K562 (cell line): ENCODE measurements around the gene PRICKLE4. TPM values are rescaled to one million over a fixed set of nuclear protein-coding genes. Genes with fewer than 3 reads are reported as not detected.
A peak's percentile ranks its signal among the peaks of the same experiment; 100 is the strongest.

Source experiments
- ATAC-seq: fragments of 200-7000 bp; cut with Tn5 transposase; 3 replicates; pipeline ENCODE4 v1.9.1; 2020; ENCODE audit warnings: moderate library complexity
- BruUV-seq: library from RNA; stranded (reverse); fragments of 400-500 nt; replicated peaks from 2 replicates; lab custom pipeline; 2021; lab: Mats Ljungman, UMichigan
- CTCF ChIA-PET: fragments of 300-600 bp; formaldehyde crosslinking; extraction: SDS; loops from one replicate; lab custom pipeline; 2021; ENCODE audit warnings: low intra/inter-chr PET ratio; lab: Yijun Ruan, JAX
- POLR2A ChIA-PET: fragments of 300-600, 350-650 bp; sonication (Branson Sonifier 250); formaldehyde crosslinking; extraction: SDS; loops from one replicate; lab custom pipeline; 2021; ENCODE audit warnings: antibody characterized with exemption, inconsistent platforms; lab: Yijun Ruan, JAX
- DNase-seq, 4 experiments: peaks; one replicate each; pipeline versions ENCODE4 v3.0.0 to v3.0.0-alpha.2; 2011 to 2018; ENCODE audit warnings: low spot score in 3 of 4, mixed read lengths in 3 of 4; ENCODE audit errors: extremely low read depth in 1 of 4
- FAIRE-seq: peaks from 2 replicates; lab custom pipeline; 2011; peaks lifted over from hg19 to GRCh38; lab: Jason Lieb, UNC
- H2AFZ ChIP-seq: 2 replicates; pipeline ENCODE4 v1.6.0; 2011; ENCODE audit warnings: low read depth, low read length, control low read depth, inconsistent platforms
- H3K27ac ChIP-seq: fragments of 200-600 bp; 3 replicates; pipeline ENCODE4 v1.8.0; 2011; ENCODE audit warnings: low read depth, mild to moderate bottlenecking, control low read depth, inconsistent platforms, low read length, moderate library complexity, mixed read lengths; ENCODE audit errors: extremely low read depth
- H3K27me3 ChIP-seq, 2 experiments: fragments of 300-600 bp in 1 of 2; 2 replicates in 1 of 2; 3 replicates in 1 of 2; pipeline versions ENCODE4 v1.6.0 to v1.8.0; 2011; ENCODE audit warnings: inconsistent platforms in 2 of 2, low read length in 2 of 2, mild to moderate bottlenecking in 1 of 2, mixed read lengths in 1 of 2, moderate library complexity in 1 of 2; ENCODE audit not compliant: control insufficient read depth in 2 of 2, insufficient read depth in 2 of 2
- H3K36me3 ChIP-seq: fragments of 300-600 bp; 3 replicates; pipeline ENCODE4 v1.8.0; 2011; ENCODE audit warnings: mild to moderate bottlenecking, low read length, inconsistent platforms; ENCODE audit not compliant: control insufficient read depth, insufficient read depth
- H3K4me1 ChIP-seq, 2 experiments: fragments of 200-600 bp in 1 of 2; replicated peaks in 1 of 2; 2 replicates in 1 of 2; 3 replicates in 1 of 2; pipeline versions ENCODE4 v1.5.1 to v1.8.0; 2011; ENCODE audit warnings: inconsistent platforms in 2 of 2, low read length in 2 of 2, mild to moderate bottlenecking in 1 of 2, mixed read lengths in 1 of 2, moderate library complexity in 1 of 2; ENCODE audit not compliant: control insufficient read depth in 2 of 2, insufficient read depth in 2 of 2
- H3K4me2 ChIP-seq: 2 replicates; pipeline ENCODE4 v1.6.1; 2011; ENCODE audit warnings: low read length, control low read depth, inconsistent platforms, mixed read lengths; ENCODE audit not compliant: insufficient read depth
- H3K4me3 ChIP-seq: fragments of 200-600 bp; sonication (generic), shearing (Covaris generic); 2 replicates; pipeline ENCODE4 v1.5.1; 2016; ENCODE audit warnings: control low read depth, inconsistent platforms
- H3K79me2 ChIP-seq: fragments of 200-600 bp; 3 replicates; pipeline ENCODE4 v1.8.0; 2011; ENCODE audit warnings: low read length, inconsistent platforms; ENCODE audit not compliant: control insufficient read depth, insufficient read depth
- H3K9ac ChIP-seq, 2 experiments: 2 replicates each; pipeline versions ENCODE4 v1.6.0 to v1.6.1; 2011; ENCODE audit warnings: low read depth in 2 of 2, low read length in 2 of 2, control low read depth in 1 of 2, inconsistent platforms in 1 of 2, mild to moderate bottlenecking in 1 of 2, mixed read lengths in 1 of 2; ENCODE audit not compliant: insufficient read depth in 1 of 2
- H3K9me1 ChIP-seq: one replicate; pipeline ENCODE4 v1.6.0; 2011; ENCODE audit warnings: inconsistent platforms, mild to moderate bottlenecking, low read length, moderate library complexity; ENCODE audit not compliant: control insufficient read depth, insufficient read depth
- H3K9me3 ChIP-seq: replicated peaks from 2 replicates; pipeline ENCODE4 v1.5.1; 2011; ENCODE audit warnings: low read depth, low read length, inconsistent platforms; ENCODE audit not compliant: control insufficient read depth, insufficient read depth
- H4K20me1 ChIP-seq: replicated peaks from 2 replicates; pipeline ENCODE4 v1.6.1; 2011; ENCODE audit warnings: low read length, inconsistent platforms, mixed read lengths; ENCODE audit not compliant: control insufficient read depth, insufficient read depth
- TEAD2 ChIP-seq: fragments of 450-650 bp; IDR thresholded peaks from 2 replicates; pipeline ENCODE4 v1.6.1; 2016; ENCODE audit warnings: missing genetic modification characterization, control low read depth, missing compliant biosample characterization
- WGBS: fragments of 100-300 bp; shearing (Covaris generic); methylation state at CpG from one replicate; pipeline ENCODE4 v1.1.6; 2016; ENCODE audit warnings: low coverage, mixed read lengths; ENCODE audit not compliant: insufficient coverage; ENCODE audit errors: missing lambda C conversion rate; 5-methylcytosine and 5-hydroxymethylcytosine counted together
- in situ Hi-C: fragments of 300-500 bp; cut with MboI; formaldehyde crosslinking; loops from 4 replicates; pipeline ENCODE4 v1.15.0; 2018; ENCODE audit warnings: inconsistent platforms, mixed read lengths
- intact Hi-C: fragments of 100-400 bp; cut with micrococcal nuclease; formaldehyde crosslinking; loops from 2 replicates; pipeline ENCODE4 v1.14.2; 2022
- polyA plus RNA-seq, 8 experiments: library from polyadenylated mRNA; depleted of rRNA in 4 of 8; stranded (reverse) in 5 of 8; unstranded in 3 of 8; fragments of >200 nt; fragmentation: Nextera tagmentation in 2 of 8; fragmentation: Illumina TruSeq in 1 of 8; extraction: Ambion mirVana in 2 of 8; extraction: Trizol in 1 of 8; gene quantifications; 2 replicates each; pipeline versions ENCODE4 v1.2.1 to v1.2.3, GENCODE V29; 2011 to 2014; ENCODE audit warnings: inconsistent platforms in 1 of 8, missing spikeins in 1 of 8
- total RNA-seq, 7 experiments: library from RNA; depleted of rRNA in 6 of 7; stranded (reverse); fragments of >200 nt in 6 of 7; fragmentation: Illumina TruSeq in 2 of 7; extraction: Trizol in 2 of 7; gene quantifications; 2 replicates each; pipeline versions ENCODE4 v1.2.1 to v1.2.3, GENCODE V29; 2011 to 2021; ENCODE audit warnings: low replicate concordance in 1 of 7
- TF ChIP-seq, protein P1 (sequence below): fragments of 250-450 bp; sonication (Bioruptor Pico); IDR thresholded peaks from 2 replicates; pipeline ENCODE4 v1.9.0; 2021; ENCODE audit warnings: mild to moderate bottlenecking, inconsistent platforms

PRICKLE4 gene
- total and polyA plus RNA-seq, 9 of the 15 experiments (the other 6 are each of a cell fraction or from before 2014, with no cell fraction given), result 0.20 to 0.32 (median 0.27) TPM; not detected in 6

DNA sequence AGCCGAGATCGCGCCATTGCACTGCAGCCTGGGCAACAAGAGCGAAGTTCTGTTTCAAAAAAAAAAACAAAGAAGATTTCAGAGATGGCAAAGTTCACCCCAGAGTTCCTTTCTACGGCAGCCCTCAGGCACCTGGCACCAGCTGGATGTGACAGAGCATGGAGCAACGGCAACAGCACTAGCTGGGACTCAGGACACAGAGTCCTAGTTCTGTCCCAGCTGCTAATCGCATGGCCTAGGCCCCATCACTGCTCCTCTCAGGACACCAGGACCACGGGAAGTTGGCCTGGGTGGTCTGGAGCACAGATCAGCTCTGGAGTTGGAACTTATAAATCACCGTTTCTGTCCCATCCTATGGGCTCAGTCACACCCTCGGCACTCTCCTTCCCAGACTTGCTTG, 34.5 kb upstream of the PRICKLE4 start:
- Histone ChIP-seq H3K9ac (no peak overlapping the region), H3K9me3 (no peaks in the 10 kb centered on the region), H3K9me1 (no peaks in the 10 kb centered on the region), H3K4me2 (no peak overlapping the region), H3K36me3 (no peaks in the 10 kb centered on the region), H3K79me2 (no peaks in the 10 kb centered on the region), H3K4me3 (no peak overlapping the region), H3K27ac (no peak overlapping the region), H2AFZ (no peak overlapping the region), H3K4me1 (peaks cover 14 to 18% of the 10 kb centered on the region in 2 experiments), H4K20me1 (no peaks in the 10 kb centered on the region; the same call in 1 of the 2 replicates), H3K27me3 (peaks cover 15 to 30% of the 10 kb centered on the region in 2 experiments; a peak in 4 of 5 replicates)
- TF ChIP-seq, protein P1, sequence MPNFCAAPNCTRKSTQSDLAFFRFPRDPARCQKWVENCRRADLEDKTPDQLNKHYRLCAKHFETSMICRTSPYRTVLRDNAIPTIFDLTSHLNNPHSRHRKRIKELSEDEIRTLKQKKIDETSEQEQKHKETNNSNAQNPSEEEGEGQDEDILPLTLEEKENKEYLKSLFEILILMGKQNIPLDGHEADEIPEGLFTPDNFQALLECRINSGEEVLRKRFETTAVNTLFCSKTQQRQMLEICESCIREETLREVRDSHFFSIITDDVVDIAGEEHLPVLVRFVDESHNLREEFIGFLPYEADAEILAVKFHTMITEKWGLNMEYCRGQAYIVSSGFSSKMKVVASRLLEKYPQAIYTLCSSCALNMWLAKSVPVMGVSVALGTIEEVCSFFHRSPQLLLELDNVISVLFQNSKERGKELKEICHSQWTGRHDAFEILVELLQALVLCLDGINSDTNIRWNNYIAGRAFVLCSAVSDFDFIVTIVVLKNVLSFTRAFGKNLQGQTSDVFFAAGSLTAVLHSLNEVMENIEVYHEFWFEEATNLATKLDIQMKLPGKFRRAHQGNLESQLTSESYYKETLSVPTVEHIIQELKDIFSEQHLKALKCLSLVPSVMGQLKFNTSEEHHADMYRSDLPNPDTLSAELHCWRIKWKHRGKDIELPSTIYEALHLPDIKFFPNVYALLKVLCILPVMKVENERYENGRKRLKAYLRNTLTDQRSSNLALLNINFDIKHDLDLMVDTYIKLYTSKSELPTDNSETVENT (CRISPR knock-in tag), result 0 out of 2 replicates have a peak, but pooled peaks have one; percentile 37
- TF ChIP-seq TEAD2 (tag), result no peak
- POLR2A ChIA-PET, result interaction anchor here (0.6 kb wide), 2 partner anchors 41 to 1434 kb away, joined by 3 to 4 read pairs; partner anchors contain the start of gene TOMM6
- no peak for DNase-seq
- intact Hi-C loops, result no loop called here
- WGBS, result 45% methylated on average over 10 of the region's 10 CpGs
- in situ Hi-C loops, result no loop called here
- BruUV-seq, result no TSS peak
- FAIRE-seq, result no peak
- CTCF ChIA-PET, result no interaction called here
- ATAC-seq, result no peak
